Spleen (tissue), 11 donors: ENCODE data around the gene XRCC4. TPM values are rescaled to one million over a fixed set of nuclear protein-coding genes. Genes with fewer than 3 reads are reported as not detected.

ENCODE experiments used
- DNase-seq: peaks from one replicate; pipeline ENCODE4 v3.0.0-alpha.2; 2020
- H3K27ac ChIP-seq, 8 donors: fragments of 200-600 bp; sonication (generic) in 7 of 8; 1 replicate in 4 of 8; 2 replicates in 4 of 8; pipeline versions ENCODE4 v1.5.0 to v1.8.0; 2016 to 2021; ENCODE audit warnings: inconsistent platforms in 4 of 8, mild to moderate bottlenecking in 4 of 8, moderate library complexity in 1 of 8
- H3K27me3 ChIP-seq, 7 donors: fragments of 200-600 bp; sonication (generic) in 6 of 7; replicated peaks in 1 of 7; 1 replicate in 4 of 7; 2 replicates in 3 of 7; pipeline versions ENCODE4 v1.5.0 to v1.8.0; 2016 to 2021; ENCODE audit warnings: inconsistent platforms in 3 of 7, mild to moderate bottlenecking in 1 of 7
- H3K36me3 ChIP-seq, 6 donors: fragments of 200-600 bp; sonication (generic) in 5 of 6; 1 replicate in 4 of 6; 2 replicates in 2 of 6; pipeline versions ENCODE4 v1.5.0 to v1.8.0; 2016 to 2021; ENCODE audit warnings: inconsistent platforms in 2 of 6
- H3K4me1 ChIP-seq, 6 donors: fragments of 200-600 bp; sonication (generic) in 5 of 6; 1 replicate in 3 of 6; 2 replicates in 3 of 6; pipeline versions ENCODE4 v1.5.0 to v1.8.0; 2016 to 2021; ENCODE audit warnings: inconsistent platforms in 3 of 6
- H3K4me3 ChIP-seq, 8 donors: fragments of 200-600 bp; sonication (generic) in 7 of 8; 1 replicate in 4 of 8; 2 replicates in 4 of 8; pipeline versions ENCODE4 v1.5.0 to v1.8.0; 2016 to 2021; ENCODE audit warnings: inconsistent platforms in 4 of 8, mild to moderate bottlenecking in 4 of 8, moderate library complexity in 2 of 8
- H3K9me3 ChIP-seq, 8 donors: fragments of 200-600 bp; sonication (generic) in 7 of 8; 1 replicate in 4 of 8; 2 replicates in 4 of 8; pipeline versions ENCODE4 v1.5.0 to v1.8.0; 2016 to 2021; ENCODE audit warnings: inconsistent platforms in 4 of 8
- CTCF ChIP-seq, 11 experiments: fragments of 200-600 bp in 7 of 11; fragments of 450-650 bp in 4 of 11; sonication (generic) in 4 of 11; IDR thresholded peaks in 8 of 11; conservative IDR thresholded peaks in 3 of 11; 1 replicate in 7 of 11; 2 replicates in 4 of 11; pipeline versions ENCODE4 v1.4.0 to v1.8.0; 2016 to 2021; ENCODE audit warnings: antibody characterized with exemption in 11 of 11, inconsistent platforms in 4 of 11, mild to moderate bottlenecking in 1 of 11
- POLR2A ChIP-seq, 3 donors: fragments of 450-650 bp; IDR thresholded peaks; one replicate each; pipeline ENCODE4 v1.5.1; 2017; ENCODE audit warnings: antibody characterized with exemption in 3 of 3, mild to moderate bottlenecking in 1 of 3
- POLR2AphosphoS5 ChIP-seq, 3 donors: sonication (generic); formaldehyde crosslinking; IDR thresholded peaks; one replicate each; pipeline ENCODE4 v1.5.1; 2017; ENCODE audit warnings: antibody characterized with exemption in 3 of 3
- WGBS, 5 donors: extraction: QIAGEN DNeasy Blood & Tissue Kit in 3 of 5; methylation state at CpG; one replicate each; pipeline versions ENCODE4 v1.1.5 to v1.1.7; 2013 to 2018; 5-methylcytosine and 5-hydroxymethylcytosine counted together
- intact Hi-C: fragments of 100-400 bp; cut with DNase I; formaldehyde crosslinking; loops from one replicate; pipeline ENCODE4 v1.15.0; 2023; ENCODE audit warnings: low total_unique reads
- polyA plus RNA-seq, 3 donors: library from polyadenylated mRNA; stranded (reverse); fragments of 200-250 nt; gene quantifications; one replicate each; pipeline ENCODE4 v1.2.1, GENCODE V29; 2013
- total RNA-seq, 7 donors: library from RNA; depleted of rRNA in 3 of 7; stranded (reverse); fragments of >200 nt in 3 of 7; fragmentation: NEBNext Ultra II Directional in 4 of 7; extraction: Animal tissue kit (Norgen Biotek cat#: 25700) in 4 of 7; gene quantifications; one replicate each; pipeline versions ENCODE4 v1.1.0 to v1.2.1, GENCODE V29; 2016 to 2021
- donor health status: healthy with polysubstance abuse.
- donor health status: DM: no; HTN: no; CAD: no; lungs with moderate emphysema.
- donor health status: DM: no; HTN: no; CAD: no.
- donor health status: Bipolar disorder and iron deficiency.
- donor health status: healthy.
- donor health status: DM: no; HTN: no; CAD: no.
- donor health status: DM: yes; HTN: yes; CAD: no.

The XRCC4 gene
- total and polyA plus RNA-seq, 10 donors = 4.3 to 14.5 (median 9.6) TPM

GRCh38 chr5:83124593-83124992 is 47.2 kb downstream of the XRCC4 start:
- Histone ChIP-seq H3K4me1 (no peaks in the 10 kb centered on the region), H3K36me3 (peaks cover 0 to 6% (median 0%) of the 10 kb centered on the region in 6 donors), H3K27ac (no peak overlapping the region), H3K9me3 (peaks cover 0 to 27% (median 15%) of the 10 kb centered on the region in 8 donors), H3K27me3 (no peaks in the 10 kb centered on the region), H3K4me3 (no peak overlapping the region)
- intact Hi-C loops = no loop called here
- TF ChIP-seq POLR2A (IDR thresholded peaks at IDR 0.05) (no peak), CTCF (IDR thresholded peaks at IDR 0.05 in 8 of 11, conservative IDR thresholded peaks at IDR 0.05 in 3 of 11) (no peak), POLR2AphosphoS5 (IDR thresholded peaks at IDR 0.05) (no peak)
- DNase-seq = no peak
- 93 to 100% (median 96%) methylated on average over 1 of the region's 1 CpG for WGBS, 5 donors

GRCh38 chr5:83125560-83125959 is 48.2 kb downstream of the XRCC4 start:
- no peak overlapping the region for H3K4me3 ChIP-seq
- 86 to 93% (median 87%) methylated on average over 7 of the region's 7 CpGs for WGBS, 5 donors
- no peaks in the 10 kb centered on the region for H3K27me3 ChIP-seq
- DNase-seq = no peak
- intact Hi-C loops = no loop called here
- peaks cover 0 to 34% (median 15%) of the 10 kb centered on the region in 8 donors for H3K9me3 ChIP-seq
- TF ChIP-seq POLR2A (IDR thresholded peaks at IDR 0.05) (no peak), CTCF (IDR thresholded peaks at IDR 0.05 in 8 of 11, conservative IDR thresholded peaks at IDR 0.05 in 3 of 11) (no peak), POLR2AphosphoS5 (IDR thresholded peaks at IDR 0.05) (no peak)
- H3K36me3 ChIP-seq = peaks cover 0 to 6% (median 0%) of the 10 kb centered on the region in 6 donors
- no peaks in the 10 kb centered on the region for H3K4me1 ChIP-seq
- no peak overlapping the region for H3K27ac ChIP-seq

GRCh38 chr5:83126501-83126900 is 49.2 kb downstream of the XRCC4 start:
- Histone ChIP-seq H3K36me3 (peaks cover 0 to 6% (median 0%) of the 10 kb centered on the region in 6 donors), H3K9me3 (peaks cover 0 to 34% (median 16%) of the 10 kb centered on the region in 8 donors), H3K27me3 (no peaks in the 10 kb centered on the region), H3K4me1 (no peaks in the 10 kb centered on the region), H3K4me3 (no peak overlapping the region), H3K27ac (no peak overlapping the region)
- WGBS, 5 donors = 61 to 90% (median 70%) methylated on average over 2 of the region's 2 CpGs
- TF ChIP-seq POLR2AphosphoS5 (IDR thresholded peaks at IDR 0.05) (no peak), POLR2A (IDR thresholded peaks at IDR 0.05) (no peak), CTCF (IDR thresholded peaks at IDR 0.05 in 8 of 11, conservative IDR thresholded peaks at IDR 0.05 in 3 of 11) (no peak)
- no peak for DNase-seq
- intact Hi-C loops = no loop called here

- Histone ChIP-seq H3K9me3 (peaks cover 0 to 36% (median 7%) of the 10 kb centered on the region in 8 donors), H3K27ac (no peak overlapping the region), H3K4me1 (no peaks in the 10 kb centered on the region), H3K27me3 (no peaks in the 10 kb centered on the region), H3K4me3 (no peak overlapping the region), H3K36me3 (peaks cover 0 to 26% (median 5%) of the 10 kb centered on the region in 6 donors)
- intact Hi-C loops = no loop called here
- no peak for DNase-seq
- 93 to 97% (median 94%) methylated on average over 18 of the region's 18 CpGs for WGBS, 5 donors
- TF ChIP-seq CTCF (IDR thresholded peaks at IDR 0.05 in 8 of 11, conservative IDR thresholded peaks at IDR 0.05 in 3 of 11) (no peak), POLR2AphosphoS5 (IDR thresholded peaks at IDR 0.05) (no peak), POLR2A (IDR thresholded peaks at IDR 0.05) (no peak)
These were observed 56.5 kb downstream of the XRCC4 start for GRCh38 chr5:83133797-83134196.
